Measurements from ENCODE around the gene KLHDC3. TPM values are rescaled to one million over a fixed set of nuclear protein-coding genes. Genes with fewer than 3 reads are reported as not detected.

The KLHDC3 gene
- total and polyA plus RNA-seq, 2 of the 13 experiments (the other 11 are each of a cell fraction or from before 2014, with no cell fraction given) = 78.3 to 91.5 TPM

DNA sequence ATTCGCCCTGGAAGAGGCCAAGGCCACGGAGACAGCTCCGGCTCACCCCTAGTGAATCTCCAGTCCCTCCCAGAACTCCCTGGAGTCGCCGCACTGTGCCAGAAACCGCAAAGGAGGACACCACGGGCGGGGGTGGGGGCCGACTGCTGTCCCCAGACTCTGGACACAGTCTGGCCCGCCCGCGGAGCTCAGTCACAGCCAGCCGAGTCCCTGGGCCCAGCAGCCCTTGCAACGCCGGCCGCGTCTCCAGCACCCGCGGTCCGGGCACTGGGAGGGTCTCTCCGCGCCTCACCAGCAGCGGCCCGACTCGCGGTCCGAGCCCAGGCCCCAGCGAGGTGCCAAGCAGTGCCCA is 35.6 kb upstream of the KLHDC3 start (continued):
- TF ChIP-seq, protein P1, sequence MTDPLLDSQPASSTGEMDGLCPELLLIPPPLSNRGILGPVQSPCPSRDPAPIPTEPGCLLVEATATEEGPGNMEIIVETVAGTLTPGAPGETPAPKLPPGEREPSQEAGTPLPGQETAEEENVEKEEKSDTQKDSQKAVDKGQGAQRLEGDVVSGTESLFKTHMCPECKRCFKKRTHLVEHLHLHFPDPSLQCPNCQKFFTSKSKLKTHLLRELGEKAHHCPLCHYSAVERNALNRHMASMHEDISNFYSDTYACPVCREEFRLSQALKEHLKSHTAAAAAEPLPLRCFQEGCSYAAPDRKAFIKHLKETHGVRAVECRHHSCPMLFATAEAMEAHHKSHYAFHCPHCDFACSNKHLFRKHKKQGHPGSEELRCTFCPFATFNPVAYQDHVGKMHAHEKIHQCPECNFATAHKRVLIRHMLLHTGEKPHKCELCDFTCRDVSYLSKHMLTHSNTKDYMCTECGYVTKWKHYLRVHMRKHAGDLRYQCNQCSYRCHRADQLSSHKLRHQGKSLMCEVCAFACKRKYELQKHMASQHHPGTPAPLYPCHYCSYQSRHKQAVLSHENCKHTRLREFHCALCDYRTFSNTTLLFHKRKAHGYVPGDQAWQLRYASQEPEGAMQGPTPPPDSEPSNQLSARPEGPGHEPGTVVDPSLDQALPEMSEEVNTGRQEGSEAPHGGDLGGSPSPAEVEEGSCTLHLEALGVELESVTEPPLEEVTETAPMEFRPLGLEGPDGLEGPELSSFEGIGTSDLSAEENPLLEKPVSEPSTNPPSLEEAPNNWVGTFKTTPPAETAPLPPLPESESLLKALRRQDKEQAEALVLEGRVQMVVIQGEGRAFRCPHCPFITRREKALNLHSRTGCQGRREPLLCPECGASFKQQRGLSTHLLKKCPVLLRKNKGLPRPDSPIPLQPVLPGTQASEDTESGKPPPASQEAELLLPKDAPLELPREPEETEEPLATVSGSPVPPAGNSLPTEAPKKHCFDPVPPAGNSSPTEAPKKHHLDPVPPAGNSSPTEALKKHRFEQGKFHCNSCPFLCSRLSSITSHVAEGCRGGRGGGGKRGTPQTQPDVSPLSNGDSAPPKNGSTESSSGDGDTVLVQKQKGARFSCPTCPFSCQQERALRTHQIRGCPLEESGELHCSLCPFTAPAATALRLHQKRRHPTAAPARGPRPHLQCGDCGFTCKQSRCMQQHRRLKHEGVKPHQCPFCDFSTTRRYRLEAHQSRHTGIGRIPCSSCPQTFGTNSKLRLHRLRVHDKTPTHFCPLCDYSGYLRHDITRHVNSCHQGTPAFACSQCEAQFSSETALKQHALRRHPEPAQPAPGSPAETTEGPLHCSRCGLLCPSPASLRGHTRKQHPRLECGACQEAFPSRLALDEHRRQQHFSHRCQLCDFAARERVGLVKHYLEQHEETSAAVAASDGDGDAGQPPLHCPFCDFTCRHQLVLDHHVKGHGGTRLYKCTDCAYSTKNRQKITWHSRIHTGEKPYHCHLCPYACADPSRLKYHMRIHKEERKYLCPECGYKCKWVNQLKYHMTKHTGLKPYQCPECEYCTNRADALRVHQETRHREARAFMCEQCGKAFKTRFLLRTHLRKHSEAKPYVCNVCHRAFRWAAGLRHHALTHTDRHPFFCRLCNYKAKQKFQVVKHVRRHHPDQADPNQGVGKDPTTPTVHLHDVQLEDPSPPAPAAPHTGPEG (CRISPR knock-in tag; IDR thresholded peaks at IDR 0.05) = peak; percentile 75
- TF ChIP-seq, protein P2, sequence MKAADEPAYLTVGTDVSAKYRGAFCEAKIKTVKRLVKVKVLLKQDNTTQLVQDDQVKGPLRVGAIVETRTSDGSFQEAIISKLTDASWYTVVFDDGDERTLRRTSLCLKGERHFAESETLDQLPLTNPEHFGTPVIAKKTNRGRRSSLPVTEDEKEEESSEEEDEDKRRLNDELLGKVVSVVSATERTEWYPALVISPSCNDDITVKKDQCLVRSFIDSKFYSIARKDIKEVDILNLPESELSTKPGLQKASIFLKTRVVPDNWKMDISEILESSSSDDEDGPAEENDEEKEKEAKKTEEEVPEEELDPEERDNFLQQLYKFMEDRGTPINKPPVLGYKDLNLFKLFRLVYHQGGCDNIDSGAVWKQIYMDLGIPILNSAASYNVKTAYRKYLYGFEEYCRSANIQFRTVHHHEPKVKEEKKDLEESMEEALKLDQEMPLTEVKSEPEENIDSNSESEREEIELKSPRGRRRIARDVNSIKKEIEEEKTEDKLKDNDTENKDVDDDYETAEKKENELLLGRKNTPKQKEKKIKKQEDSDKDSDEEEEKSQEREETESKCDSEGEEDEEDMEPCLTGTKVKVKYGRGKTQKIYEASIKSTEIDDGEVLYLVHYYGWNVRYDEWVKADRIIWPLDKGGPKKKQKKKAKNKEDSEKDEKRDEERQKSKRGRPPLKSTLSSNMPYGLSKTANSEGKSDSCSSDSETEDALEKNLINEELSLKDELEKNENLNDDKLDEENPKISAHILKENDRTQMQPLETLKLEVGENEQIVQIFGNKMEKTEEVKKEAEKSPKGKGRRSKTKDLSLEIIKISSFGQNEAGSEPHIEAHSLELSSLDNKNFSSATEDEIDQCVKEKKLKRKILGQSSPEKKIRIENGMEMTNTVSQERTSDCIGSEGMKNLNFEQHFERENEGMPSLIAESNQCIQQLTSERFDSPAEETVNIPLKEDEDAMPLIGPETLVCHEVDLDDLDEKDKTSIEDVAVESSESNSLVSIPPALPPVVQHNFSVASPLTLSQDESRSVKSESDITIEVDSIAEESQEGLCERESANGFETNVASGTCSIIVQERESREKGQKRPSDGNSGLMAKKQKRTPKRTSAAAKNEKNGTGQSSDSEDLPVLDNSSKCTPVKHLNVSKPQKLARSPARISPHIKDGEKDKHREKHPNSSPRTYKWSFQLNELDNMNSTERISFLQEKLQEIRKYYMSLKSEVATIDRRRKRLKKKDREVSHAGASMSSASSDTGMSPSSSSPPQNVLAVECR (CRISPR knock-in tag; IDR thresholded peaks at IDR 0.05; ENCODE audit: borderline replicate concordance) = 0 out of 2 replicates have a peak, but pooled peaks have one; percentile 62
- TF ChIP-seq, protein P3, sequence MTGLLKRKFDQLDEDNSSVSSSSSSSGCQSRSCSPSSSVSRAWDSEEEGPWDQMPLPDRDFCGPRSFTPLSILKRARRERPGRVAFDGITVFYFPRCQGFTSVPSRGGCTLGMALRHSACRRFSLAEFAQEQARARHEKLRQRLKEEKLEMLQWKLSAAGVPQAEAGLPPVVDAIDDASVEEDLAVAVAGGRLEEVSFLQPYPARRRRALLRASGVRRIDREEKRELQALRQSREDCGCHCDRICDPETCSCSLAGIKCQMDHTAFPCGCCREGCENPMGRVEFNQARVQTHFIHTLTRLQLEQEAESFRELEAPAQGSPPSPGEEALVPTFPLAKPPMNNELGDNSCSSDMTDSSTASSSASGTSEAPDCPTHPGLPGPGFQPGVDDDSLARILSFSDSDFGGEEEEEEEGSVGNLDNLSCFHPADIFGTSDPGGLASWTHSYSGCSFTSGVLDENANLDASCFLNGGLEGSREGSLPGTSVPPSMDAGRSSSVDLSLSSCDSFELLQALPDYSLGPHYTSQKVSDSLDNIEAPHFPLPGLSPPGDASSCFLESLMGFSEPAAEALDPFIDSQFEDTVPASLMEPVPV (CRISPR knock-in tag; IDR thresholded peaks at IDR 0.05) = peak; percentile 16; the same call in 1 of the 2 replicates
- TF ChIP-seq EEA1 (CRISPR knock-in tag; IDR thresholded peaks at IDR 0.05; ENCODE audit: borderline replicate concordance) (0 out of 2 replicates have a peak, but pooled peaks have one; percentile 13), U2AF1 (optimal IDR thresholded peaks at IDR 0.05; ENCODE audit: low read depth, low read length) (peak; percentile 56), SSRP1 (CRISPR knock-in tag; IDR thresholded peaks at IDR 0.05) (no peak)
- TF ChIP-seq, protein P4, sequence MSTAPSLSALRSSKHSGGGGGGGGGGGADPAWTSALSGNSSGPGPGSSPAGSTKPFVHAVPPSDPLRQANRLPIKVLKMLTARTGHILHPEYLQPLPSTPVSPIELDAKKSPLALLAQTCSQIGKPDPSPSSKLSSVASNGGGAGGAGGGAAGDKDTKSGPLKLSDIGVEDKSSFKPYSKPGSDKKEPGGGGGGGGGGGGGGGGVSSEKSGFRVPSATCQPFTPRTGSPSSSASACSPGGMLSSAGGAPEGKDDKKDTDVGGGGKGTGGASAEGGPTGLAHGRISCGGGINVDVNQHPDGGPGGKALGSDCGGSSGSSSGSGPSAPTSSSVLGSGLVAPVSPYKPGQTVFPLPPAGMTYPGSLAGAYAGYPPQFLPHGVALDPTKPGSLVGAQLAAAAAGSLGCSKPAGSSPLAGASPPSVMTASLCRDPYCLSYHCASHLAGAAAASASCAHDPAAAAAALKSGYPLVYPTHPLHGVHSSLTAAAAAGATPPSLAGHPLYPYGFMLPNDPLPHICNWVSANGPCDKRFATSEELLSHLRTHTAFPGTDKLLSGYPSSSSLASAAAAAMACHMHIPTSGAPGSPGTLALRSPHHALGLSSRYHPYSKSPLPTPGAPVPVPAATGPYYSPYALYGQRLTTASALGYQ (CRISPR knock-in tag; IDR thresholded peaks at IDR 0.05) = 0 out of 2 replicates have a peak, but pooled peaks have one; percentile 26
- TF ChIP-seq, protein P5, sequence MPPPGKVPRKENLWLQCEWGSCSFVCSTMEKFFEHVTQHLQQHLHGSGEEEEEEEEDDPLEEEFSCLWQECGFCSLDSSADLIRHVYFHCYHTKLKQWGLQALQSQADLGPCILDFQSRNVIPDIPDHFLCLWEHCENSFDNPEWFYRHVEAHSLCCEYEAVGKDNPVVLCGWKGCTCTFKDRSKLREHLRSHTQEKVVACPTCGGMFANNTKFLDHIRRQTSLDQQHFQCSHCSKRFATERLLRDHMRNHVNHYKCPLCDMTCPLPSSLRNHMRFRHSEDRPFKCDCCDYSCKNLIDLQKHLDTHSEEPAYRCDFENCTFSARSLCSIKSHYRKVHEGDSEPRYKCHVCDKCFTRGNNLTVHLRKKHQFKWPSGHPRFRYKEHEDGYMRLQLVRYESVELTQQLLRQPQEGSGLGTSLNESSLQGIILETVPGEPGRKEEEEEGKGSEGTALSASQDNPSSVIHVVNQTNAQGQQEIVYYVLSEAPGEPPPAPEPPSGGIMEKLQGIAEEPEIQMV (CRISPR knock-in tag; IDR thresholded peaks at IDR 0.05; ENCODE audit: low read depth) = 0 out of 2 replicates have a peak, but pooled peaks have one; percentile 12
- TF ChIP-seq, protein P6, sequence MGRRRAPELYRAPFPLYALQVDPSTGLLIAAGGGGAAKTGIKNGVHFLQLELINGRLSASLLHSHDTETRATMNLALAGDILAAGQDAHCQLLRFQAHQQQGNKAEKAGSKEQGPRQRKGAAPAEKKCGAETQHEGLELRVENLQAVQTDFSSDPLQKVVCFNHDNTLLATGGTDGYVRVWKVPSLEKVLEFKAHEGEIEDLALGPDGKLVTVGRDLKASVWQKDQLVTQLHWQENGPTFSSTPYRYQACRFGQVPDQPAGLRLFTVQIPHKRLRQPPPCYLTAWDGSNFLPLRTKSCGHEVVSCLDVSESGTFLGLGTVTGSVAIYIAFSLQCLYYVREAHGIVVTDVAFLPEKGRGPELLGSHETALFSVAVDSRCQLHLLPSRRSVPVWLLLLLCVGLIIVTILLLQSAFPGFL (CRISPR knock-in tag; IDR thresholded peaks at IDR 0.05) = 0 out of 2 replicates have a peak, but pooled peaks have one; percentile 70
